GM04503 (cell line): ENCODE results near the gene ECE2.

Source experiments
- DNase-seq: peaks from one replicate; pipeline ENCODE4 v3.0.0-alpha.2; 2012; ENCODE audit warnings: low read depth

The ECE2 gene

GRCh38 chr3:184275961-184276910 lies at the start of gene ECE2:
Gene ECE2, plus strand, starts transcription at chr3:184276022. Its CDS starts 132 bp downstream, at chr3:184276154.
- DNase-seq, result no peak

- DNase-seq, result no peak
These were observed 48.3 kb upstream of the ECE2 start for GRCh38 chr3:184227481-184227935.

GRCh38 chr3:184228376-184229137 lies 47.3 kb upstream of the ECE2 start:
- DNase-seq, result no peak

GRCh38 chr3:184229394-184230080 lies 46.3 kb upstream of the ECE2 start, which contains the start of gene VWA5B2:
Gene VWA5B2, plus strand, starts transcription at chr3:184229585. Its CDS starts 944 bp downstream, at chr3:184230529.
- no peak for DNase-seq

- no peak for DNase-seq
These were observed 45.7 kb upstream of the ECE2 start for GRCh38 chr3:184230081-184230602.

DNA sequence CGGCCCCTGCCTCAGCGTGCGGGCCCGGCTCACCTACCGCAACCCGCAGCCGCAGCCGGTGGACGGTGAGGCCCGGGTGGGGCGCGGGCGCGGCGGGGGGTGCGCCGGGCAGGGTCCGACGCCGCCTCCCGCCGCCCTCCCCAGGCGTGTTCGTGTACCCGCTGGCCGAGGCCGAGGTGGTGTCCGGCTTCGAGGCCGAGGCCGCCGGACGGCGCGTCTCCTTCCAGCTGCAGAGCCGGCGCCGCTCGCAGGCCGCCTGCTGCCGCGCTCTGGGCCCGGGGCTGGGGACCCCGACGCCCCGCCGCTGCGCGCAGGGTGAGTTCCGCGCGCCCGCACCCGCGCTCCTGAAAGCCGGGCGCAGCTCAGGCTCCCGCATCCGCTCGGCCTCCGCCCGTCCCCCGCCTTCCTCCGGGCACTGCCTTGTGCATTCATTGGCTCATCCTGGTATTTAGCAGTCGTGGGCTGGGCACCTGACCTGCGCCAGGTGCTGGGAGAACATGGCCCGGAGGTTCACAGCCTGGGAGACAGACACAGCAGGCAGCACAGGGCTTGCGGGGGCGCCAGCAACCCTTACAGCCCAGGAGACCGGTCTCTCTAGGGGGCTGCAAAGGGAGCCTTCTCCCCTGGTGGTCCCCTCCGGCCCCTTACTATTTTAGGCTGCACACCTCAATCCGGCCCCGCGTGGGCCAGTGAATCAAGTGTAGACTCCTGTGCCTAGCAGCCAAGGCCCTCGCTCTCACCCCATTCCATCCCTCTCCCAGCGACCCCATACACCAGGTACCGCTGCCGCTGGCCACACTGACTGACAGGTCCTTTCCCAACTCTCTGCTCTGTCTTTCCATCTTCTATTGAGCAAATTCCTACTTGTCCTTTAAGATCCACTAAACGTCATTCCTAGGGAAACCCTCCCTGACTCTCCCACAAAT lies 45.0 kb upstream of the ECE2 start:
- no peak for DNase-seq

DNA sequence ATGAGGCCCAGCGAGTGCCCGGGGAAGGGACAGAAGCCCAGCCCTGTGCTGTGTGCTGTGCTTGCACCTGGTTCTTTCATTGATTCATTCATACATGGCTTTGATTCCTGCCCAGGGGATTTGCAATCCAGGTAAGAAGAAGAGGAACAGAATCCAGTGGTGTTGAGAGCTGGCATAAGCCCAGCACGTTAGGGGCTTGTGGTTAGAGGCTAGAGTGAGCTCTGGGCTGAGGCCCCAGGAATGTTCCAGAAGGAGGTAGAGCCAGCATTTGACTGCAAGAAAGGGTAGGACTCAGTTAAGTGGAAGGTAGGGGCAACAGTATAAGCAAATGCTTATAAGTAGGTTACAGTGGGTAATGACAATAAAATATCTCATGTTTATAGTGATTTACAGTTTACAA lies 44.2 kb upstream of the ECE2 start:
- no peak for DNase-seq

DNA sequence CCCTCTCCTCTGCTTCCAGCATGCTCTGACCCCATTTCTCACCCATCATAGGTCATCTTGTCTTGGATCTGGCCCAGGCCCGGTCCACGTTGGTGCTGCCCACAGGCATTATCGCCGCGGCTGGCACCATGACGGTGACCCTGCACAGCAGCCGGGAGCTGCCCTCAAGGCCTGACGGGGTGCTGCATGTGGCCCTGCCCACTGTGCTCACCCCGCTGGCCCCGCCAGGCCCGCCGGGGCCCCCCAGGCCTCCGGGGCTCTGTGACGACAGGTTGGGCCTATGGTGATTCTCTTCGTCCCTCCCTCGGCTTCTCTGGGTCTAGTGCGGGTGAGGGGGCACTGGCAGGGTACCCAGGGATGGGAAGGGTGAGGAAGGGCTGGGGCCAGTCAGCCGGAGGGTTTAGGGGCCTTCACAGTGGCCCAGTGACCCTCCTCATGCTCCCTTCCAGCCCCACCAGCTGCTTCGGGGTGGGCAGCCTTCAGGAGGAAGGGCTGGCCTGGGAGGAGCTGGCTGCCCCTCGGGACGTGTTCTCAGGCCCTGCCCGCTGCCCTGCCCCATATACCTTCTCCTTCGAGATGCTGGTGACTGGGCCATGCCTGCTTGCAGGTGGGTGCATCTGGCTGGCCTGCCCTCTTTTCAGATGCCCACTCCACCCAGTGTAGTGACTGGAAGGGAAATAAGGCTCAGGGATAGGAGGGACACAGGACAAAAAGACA lies 42.5 kb upstream of the ECE2 start:
- DNase-seq, result no peak

DNA sequence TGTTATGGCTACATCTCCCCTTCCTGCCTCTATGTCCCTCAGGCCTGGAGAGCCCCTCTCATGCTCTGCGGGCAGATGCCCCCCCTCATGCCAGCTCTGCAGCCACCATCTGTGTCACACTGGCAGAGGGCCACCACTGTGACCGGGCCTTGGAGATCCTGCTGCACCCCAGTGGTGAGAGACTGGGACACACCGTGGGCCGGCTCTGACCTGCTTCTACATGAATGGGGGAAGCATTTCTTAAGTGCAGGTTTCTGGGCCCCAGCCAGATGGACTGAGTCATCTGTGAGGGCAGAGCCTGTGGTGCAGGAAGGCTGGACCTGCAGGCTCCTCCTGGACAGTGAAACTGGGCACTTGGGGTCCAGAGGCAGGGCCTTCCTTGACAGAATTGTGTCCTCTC lies 41.6 kb upstream of the ECE2 start:
- DNase-seq, result peak; percentile 19

DNA sequence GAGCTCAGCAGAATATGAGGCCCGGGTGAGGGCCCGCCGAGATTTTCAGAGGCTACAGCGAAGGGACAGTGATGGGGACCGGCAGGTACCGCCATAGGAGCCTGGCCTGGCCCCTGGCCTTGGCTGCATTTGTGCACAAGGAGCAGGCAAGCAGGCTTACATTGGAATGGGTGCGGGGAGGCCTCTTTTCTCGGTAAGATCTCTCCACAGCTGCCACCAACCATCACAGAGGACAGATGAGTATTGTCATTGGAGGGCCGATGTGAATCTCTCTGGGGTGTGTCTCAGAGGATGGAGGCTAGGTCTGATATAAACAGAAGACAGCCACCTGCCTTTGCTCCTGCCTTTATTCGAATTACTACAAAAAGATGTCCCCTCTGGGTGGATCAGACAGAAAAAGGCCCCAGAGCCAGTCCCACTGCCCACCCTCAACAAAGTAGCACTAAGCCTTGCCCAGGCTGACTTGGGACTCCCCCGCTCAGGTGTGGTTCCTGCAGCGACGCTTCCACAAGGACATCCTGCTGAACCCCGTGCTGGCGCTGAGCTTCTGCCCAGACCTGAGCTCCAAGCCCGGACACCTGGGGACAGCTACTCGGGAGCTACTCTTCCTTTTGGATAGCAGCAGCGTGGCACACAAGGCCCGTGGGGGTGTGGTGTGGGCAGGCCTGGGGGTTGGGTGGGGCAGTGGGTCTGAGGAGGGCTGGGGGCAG lies 41.0 kb upstream of the ECE2 start:
- DNase-seq, result no peak

DNA sequence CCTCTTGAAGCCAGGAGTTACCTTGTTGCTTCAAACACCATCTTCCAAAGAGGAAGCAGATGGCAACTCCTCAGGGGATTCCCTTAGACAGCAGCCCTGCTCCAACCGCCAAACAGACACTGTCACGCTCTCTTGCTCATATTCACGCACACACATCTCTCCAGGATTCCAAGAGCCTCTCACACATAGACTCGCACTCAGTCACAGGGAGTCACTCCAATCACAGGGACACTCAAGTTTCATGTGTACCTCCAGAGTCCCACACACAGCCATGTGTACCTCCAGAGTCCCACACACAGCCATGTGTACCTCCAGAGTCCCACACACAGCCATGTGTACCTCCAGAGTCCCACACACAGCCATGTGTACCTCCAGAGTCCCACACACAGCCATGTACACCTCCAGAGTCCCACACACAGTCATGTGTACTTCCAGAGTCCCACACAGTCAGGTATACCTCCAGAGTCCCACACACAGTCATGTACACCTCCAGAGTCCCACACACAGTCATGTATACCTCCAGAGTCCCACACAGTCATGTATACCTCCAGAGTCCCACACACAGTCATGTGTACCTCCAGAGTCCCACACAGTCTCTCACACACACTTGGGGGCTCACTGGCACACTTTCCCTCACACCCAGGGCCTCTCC lies 40.3 kb upstream of the ECE2 start:
- no peak for DNase-seq

- no peak for DNase-seq
These were observed 39.8 kb upstream of the ECE2 start for GRCh38 chr3:184236033-184236410.

- no peak for DNase-seq
These were observed 39.2 kb upstream of the ECE2 start for GRCh38 chr3:184236636-184237035.

- no peak for DNase-seq
These were observed 38.6 kb upstream of the ECE2 start for GRCh38 chr3:184237211-184237610.

- no peak for DNase-seq
These were observed 38.0 kb upstream of the ECE2 start for GRCh38 chr3:184237807-184238206.

GRCh38 chr3:184238246-184238818 lies 37.5 kb upstream of the ECE2 start:
- DNase-seq, result no peak

DNA sequence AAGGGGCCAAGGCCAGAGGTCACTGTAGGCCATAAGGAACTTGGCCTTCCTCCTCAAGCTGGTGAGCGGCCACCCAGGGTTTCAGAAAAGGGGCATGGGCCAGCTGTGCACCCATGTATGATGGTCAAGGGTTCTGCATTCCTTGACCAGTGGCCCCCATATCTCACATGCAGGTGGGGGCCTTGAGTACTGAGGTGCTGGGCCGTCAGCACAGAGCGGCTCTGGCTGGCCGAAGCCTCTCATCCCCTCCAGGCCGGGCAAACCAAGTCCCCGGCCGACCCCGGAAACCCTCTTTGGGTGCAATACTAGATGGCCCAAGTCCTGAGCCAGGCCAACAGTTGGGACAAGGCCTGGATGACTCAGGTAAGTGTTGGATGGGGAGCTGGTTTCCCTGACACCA lies 36.6 kb upstream of the ECE2 start:
- DNase-seq, result no peak

DNA sequence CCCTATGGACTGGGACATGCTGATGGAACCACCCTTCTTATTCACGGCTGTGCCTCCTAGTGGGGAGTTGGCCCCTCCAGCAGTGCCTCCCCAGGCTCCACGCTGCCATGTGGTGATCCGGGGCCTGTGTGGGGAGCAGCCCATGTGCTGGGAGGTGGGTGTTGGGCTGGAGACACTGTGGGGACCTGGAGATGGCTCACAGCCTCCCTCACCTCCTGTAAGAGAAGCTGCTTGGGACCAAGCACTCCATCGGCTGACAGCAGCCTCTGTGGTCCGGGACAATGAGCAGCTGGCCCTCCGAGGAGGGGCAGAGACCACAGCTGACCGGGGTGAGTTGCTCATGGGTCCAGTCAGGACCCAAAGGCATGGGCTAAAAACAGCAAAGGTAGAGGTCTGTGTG lies 36.1 kb upstream of the ECE2 start:
- DNase-seq, result no peak
